Caco-2 (cell line): ENCODE measurements around the gene BIRC5. TPM values are rescaled to one million over a fixed set of nuclear protein-coding genes. Genes with fewer than 3 reads are reported as not detected.
A peak's percentile ranks its signal among the peaks of the same experiment; 100 is the strongest.

ENCODE experiments used
- BruUV-seq: library from RNA; stranded (reverse); fragments of 400-500 nt; replicated peaks from 2 replicates; lab custom pipeline; 2021; lab: Mats Ljungman, UMichigan
- CTCF ChIA-PET: fragments of 300-600 bp; sonication (Branson Sonifier 250); formaldehyde crosslinking; loops from one replicate; lab custom pipeline; 2022; ENCODE audit warnings: antibody characterized with exemption; lab: Charles Lee
- POLR2A ChIA-PET: fragments of 300-600 bp; sonication (Branson Sonifier 250); formaldehyde crosslinking; loops from one replicate; lab custom pipeline; 2022; ENCODE audit warnings: antibody characterized with exemption; lab: Charles Lee
- DNase-seq, 2 experiments: peaks; one replicate each; pipeline versions ENCODE4 v3.0.0 to v3.0.0-alpha.2; 2020 to 2022
- H3K27me3 ChIP-seq: replicated peaks from 2 replicates; pipeline ENCODE4 v1.6.0; 2011; ENCODE audit warnings: low read length; ENCODE audit not compliant: control insufficient read depth, insufficient read depth
- H3K36me3 ChIP-seq: 2 replicates; pipeline ENCODE4 v1.5.1; 2011; ENCODE audit warnings: low read length; ENCODE audit not compliant: control insufficient read depth, insufficient read depth
- H3K4me1 ChIP-seq: fragments of 250-450 bp; sonication (Bioruptor Pico); 2 replicates; pipeline ENCODE4 v1.5.1; 2020; ENCODE audit warnings: mild to moderate bottlenecking
- H3K4me3 ChIP-seq: 2 replicates; pipeline ENCODE4 v1.5.1; 2011; ENCODE audit warnings: low read depth, mild to moderate bottlenecking, control low read depth, low read length
- H3K9me3 ChIP-seq: fragments of 250-450 bp; sonication (Bioruptor Pico); 2 replicates; pipeline ENCODE4 v1.5.1; 2020; ENCODE audit warnings: mild to moderate bottlenecking, moderate library complexity
- H3K27ac Mint-ChIP-seq: one replicate; pipeline ENCODE4 v1.8.0; 2022; ENCODE audit warnings: mixed read lengths; ENCODE audit not compliant: unreplicated experiment
- H3K27me3 Mint-ChIP-seq: one replicate; pipeline ENCODE4 v1.8.0; 2022; ENCODE audit warnings: mixed read lengths; ENCODE audit not compliant: insufficient read depth, unreplicated experiment
- H3K36me3 Mint-ChIP-seq: one replicate; pipeline ENCODE4 v1.8.0; 2022; ENCODE audit warnings: mild to moderate bottlenecking, mixed read lengths; ENCODE audit not compliant: insufficient read depth, unreplicated experiment
- H3K4me1 Mint-ChIP-seq: one replicate; pipeline ENCODE4 v1.8.0; 2022; ENCODE audit warnings: low read depth, mixed read lengths; ENCODE audit not compliant: unreplicated experiment
- H3K4me3 Mint-ChIP-seq: one replicate; pipeline ENCODE4 v1.8.0; 2022; ENCODE audit warnings: mild to moderate bottlenecking, moderate library complexity, mixed read lengths; ENCODE audit not compliant: unreplicated experiment
- H3K9me3 Mint-ChIP-seq: one replicate; pipeline ENCODE4 v1.8.0; 2022; ENCODE audit warnings: mixed read lengths; ENCODE audit not compliant: unreplicated experiment
- intact Hi-C: fragments of 100-400 bp; cut with micrococcal nuclease; formaldehyde crosslinking; loops from one replicate; pipeline ENCODE4 v1.10.0; 2022; ENCODE audit not compliant: unreplicated experiment
- total RNA-seq: library from RNA; stranded (reverse); gene quantifications from 2 replicates; pipeline ENCODE4 v1.2.3, GENCODE V29; 2022
- TF ChIP-seq, protein P1 (sequence below), 2 experiments: fragments of 200-600 bp in 1 of 2; IDR thresholded peaks; 1 replicate in 1 of 2; 2 replicates in 1 of 2; pipeline versions ENCODE4 v1.5.1 to v1.8.0; 2011 to 2022; ENCODE audit warnings: antibody characterized with exemption in 1 of 2, control low read depth in 1 of 2, inconsistent platforms in 1 of 2, low read depth in 1 of 2, low read length in 1 of 2, mild to moderate bottlenecking in 1 of 2, moderate library complexity in 1 of 2; ENCODE audit not compliant: insufficient read depth in 1 of 2, severe bottlenecking in 1 of 2, unreplicated experiment in 1 of 2

The BIRC5 gene
- total RNA-seq, 1 experiment from 2014 or later: 88.8 TPM

DNA sequence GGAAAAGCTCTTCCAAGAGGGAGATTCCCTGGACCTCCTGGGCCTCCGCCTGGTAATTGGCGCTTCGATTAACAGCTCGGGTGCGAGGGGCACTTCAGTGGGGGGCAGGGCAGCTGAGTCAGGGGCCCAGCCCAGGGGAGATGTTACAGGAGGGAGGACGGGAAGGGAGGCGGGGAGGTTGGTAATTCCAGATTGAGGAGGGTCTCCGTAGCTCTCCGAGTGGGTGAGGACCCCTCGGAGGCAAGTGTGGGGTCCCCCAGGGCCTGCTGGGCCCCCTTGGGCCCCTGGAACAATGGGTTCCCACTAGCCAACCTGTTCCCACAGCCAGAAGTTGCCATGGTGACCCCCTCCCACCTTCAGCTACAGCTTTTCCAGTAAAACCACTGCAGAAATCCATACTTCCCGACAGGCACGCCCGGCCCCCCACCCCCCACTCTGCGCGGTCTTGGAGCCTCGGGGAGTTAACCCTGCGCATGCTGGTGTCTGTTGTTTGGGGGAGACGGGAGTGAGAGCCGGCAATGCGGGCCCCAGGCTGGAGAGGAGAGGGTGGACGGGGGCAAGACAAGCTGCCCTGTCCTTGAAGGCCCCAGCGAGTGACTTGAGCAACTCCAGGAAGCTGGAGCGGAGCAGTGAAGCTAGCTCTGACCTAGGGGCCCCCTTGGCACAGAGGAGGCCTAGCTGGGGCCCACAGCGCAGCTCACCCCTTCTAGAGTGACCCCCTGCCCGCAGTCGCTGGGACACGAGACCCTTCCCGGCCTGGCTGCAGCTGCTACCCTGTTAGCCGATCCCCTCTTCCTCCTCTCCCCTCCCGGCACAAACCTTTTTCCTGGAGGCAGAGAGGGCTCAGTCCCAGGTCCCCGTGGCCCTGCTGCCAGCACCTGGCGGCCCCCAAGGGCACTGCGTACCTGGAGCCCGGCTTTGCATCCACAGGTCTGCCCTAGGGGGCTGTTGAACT is 55.2 kb downstream of the BIRC5 start:
- Mint-ChIP-seq H3K4me1 (peaks cover 31% of the 10 kb centered on the region), H3K27ac (peak overlapping the region; percentile 66), H3K27me3 (no peaks in the 10 kb centered on the region), H3K9me3 (no peaks in the 10 kb centered on the region), H3K4me3 (peak overlapping the region; percentile 32), H3K36me3 (no peaks in the 10 kb centered on the region)
- Histone ChIP-seq H3K27me3 (no peaks in the 10 kb centered on the region), H3K36me3 (no peaks in the 10 kb centered on the region), H3K4me3 (no peak overlapping the region), H3K4me1 (peaks cover 50% of the 10 kb centered on the region), H3K9me3 (no peaks in the 10 kb centered on the region; the same call in 1 of the 2 replicates)
- BruUV-seq: no TSS peak
- DNase-seq: peak in 1 of 2 experiments; percentile 46
- POLR2A ChIA-PET: no interaction called here
- intact Hi-C loops: no loop called here
- TF ChIP-seq, protein P1, sequence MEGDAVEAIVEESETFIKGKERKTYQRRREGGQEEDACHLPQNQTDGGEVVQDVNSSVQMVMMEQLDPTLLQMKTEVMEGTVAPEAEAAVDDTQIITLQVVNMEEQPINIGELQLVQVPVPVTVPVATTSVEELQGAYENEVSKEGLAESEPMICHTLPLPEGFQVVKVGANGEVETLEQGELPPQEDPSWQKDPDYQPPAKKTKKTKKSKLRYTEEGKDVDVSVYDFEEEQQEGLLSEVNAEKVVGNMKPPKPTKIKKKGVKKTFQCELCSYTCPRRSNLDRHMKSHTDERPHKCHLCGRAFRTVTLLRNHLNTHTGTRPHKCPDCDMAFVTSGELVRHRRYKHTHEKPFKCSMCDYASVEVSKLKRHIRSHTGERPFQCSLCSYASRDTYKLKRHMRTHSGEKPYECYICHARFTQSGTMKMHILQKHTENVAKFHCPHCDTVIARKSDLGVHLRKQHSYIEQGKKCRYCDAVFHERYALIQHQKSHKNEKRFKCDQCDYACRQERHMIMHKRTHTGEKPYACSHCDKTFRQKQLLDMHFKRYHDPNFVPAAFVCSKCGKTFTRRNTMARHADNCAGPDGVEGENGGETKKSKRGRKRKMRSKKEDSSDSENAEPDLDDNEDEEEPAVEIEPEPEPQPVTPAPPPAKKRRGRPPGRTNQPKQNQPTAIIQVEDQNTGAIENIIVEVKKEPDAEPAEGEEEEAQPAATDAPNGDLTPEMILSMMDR (IDR thresholded peaks at IDR 0.05; ENCODE audit: insufficient read depth in 1 of 2, low read depth in 1 of 2, low read length in 1 of 2, severe bottlenecking in 1 of 2, unreplicated experiment in 1 of 2): no peak
- CTCF ChIA-PET: interaction anchor here (0.9 to 1.3 kb wide), 2 partner anchors 18 to 152 kb away, joined by 4 read pairs; no protein-coding TSS in a partner anchor

DNA sequence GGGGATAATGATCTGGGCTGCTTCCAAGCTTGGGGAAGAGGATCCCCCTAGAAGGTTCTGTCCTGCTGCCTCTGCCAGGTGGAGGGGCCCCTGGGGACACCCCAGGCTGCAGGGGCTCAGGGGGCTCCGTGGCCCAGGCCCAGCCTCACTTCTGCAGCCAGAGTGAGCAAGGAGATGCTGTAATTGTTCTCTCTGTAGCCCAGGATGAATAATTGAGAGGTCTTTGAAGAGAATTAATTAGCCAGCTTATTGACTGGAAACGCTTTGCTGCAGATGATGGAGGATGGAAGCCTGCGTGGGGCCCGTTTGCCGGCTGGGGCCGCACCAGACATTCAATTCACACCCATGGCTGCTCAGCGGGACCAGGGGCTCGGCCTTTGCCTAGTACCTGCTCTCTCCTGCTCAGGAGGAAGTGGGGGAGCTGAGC is 55.9 kb downstream of the BIRC5 start:
- no peaks in the 10 kb centered on the region for H3K36me3 ChIP-seq
- Mint-ChIP-seq H3K9me3 (no peaks in the 10 kb centered on the region), H3K4me3 (no peak overlapping the region), H3K27ac (peak overlapping the region; percentile 66), H3K36me3 (no peaks in the 10 kb centered on the region), H3K4me1 (peaks cover 31% of the 10 kb centered on the region), H3K27me3 (no peaks in the 10 kb centered on the region)
- H3K9me3 ChIP-seq: no peaks in the 10 kb centered on the region; the same call in 1 of the 2 replicates
- H3K4me1 ChIP-seq: peaks cover 50% of the 10 kb centered on the region
- DNase-seq: no peak
- CTCF ChIA-PET: interaction anchor here (1.3 kb wide), 1 partner anchor 19 kb away, joined by 4 read pairs; no protein-coding TSS in a partner anchor
- POLR2A ChIA-PET: no interaction called here
- TF ChIP-seq, protein P1 (IDR thresholded peaks at IDR 0.05; ENCODE audit: insufficient read depth in 1 of 2, low read depth in 1 of 2, low read length in 1 of 2, severe bottlenecking in 1 of 2, unreplicated experiment in 1 of 2): no peak
- intact Hi-C loops: no loop called here
- BruUV-seq: no TSS peak
- no peaks in the 10 kb centered on the region for H3K27me3 ChIP-seq
- no peak overlapping the region for H3K4me3 ChIP-seq

DNA sequence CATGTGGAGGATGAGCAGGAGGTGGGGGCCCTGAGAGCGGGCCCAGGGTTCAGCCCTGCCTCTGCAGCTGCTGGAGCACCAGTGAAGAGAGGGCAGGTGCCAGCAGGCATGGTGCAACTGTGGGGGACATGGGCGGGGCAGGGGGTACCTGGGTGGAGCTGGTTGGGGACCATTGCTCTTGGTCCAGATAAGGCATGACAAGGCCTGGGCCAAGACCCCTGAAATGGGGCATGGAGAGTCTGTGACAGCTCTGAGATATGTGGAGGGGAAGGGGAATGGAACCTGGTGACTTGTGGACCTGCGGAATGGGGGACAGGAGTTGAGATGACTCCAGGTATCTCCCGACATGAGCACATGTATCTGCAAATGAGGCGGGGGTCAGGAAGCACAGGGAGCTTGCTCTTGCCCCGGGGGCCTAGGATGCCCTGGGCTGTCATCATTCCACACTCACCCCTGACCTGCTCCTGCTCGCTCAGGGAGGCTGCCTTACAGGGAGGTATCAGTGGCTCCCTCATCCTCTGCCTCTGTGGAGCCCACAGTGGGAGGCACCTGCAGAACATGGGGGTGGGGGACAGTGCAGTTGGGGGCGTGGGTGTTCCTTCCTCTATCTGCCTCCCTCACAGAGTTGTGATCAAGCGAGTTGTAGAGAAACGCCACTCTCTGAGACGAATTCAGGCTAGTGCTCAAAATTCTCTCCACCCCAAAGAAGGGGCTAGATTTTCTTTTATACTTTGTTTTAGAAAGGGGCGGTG is 57.5 kb downstream of the BIRC5 start:
- POLR2A ChIA-PET: interaction anchor here (0.8 kb wide), 1 partner anchor 84 kb away, joined by 3 read pairs; no protein-coding TSS in a partner anchor
- Histone ChIP-seq H3K4me1 (peaks cover 50% of the 10 kb centered on the region), H3K36me3 (no peaks in the 10 kb centered on the region), H3K27me3 (no peaks in the 10 kb centered on the region), H3K9me3 (no peaks in the 10 kb centered on the region; the same call in 1 of the 2 replicates), H3K4me3 (no peak overlapping the region)
- peaks cover 26% of the 10 kb centered on the region for H3K4me1 Mint-ChIP-seq
- intact Hi-C loops: no loop called here
- DNase-seq: no peak
- H3K36me3 Mint-ChIP-seq: no peaks in the 10 kb centered on the region
- peak overlapping the region; percentile 87 for H3K27ac Mint-ChIP-seq
- TF ChIP-seq, protein P1 (IDR thresholded peaks at IDR 0.05; ENCODE audit: insufficient read depth in 1 of 2, low read depth in 1 of 2, low read length in 1 of 2, severe bottlenecking in 1 of 2, unreplicated experiment in 1 of 2): no peak
- H3K27me3 Mint-ChIP-seq: no peaks in the 10 kb centered on the region
- CTCF ChIA-PET: interaction anchor here (0.5 to 1.5 kb wide), 2 partner anchors 20 to 36 kb away, joined by 3 to 6 read pairs; no protein-coding TSS in a partner anchor
- BruUV-seq: no TSS peak
- H3K4me3 Mint-ChIP-seq: peak overlapping the region; percentile 63
- H3K9me3 Mint-ChIP-seq: no peaks in the 10 kb centered on the region
